ENCODE measurements around the gene HCN2. TPM values are rescaled to one million over a fixed set of nuclear protein-coding genes. Genes with fewer than 3 reads are reported as not detected.
"Not testable (repeated sequence)": the region's sequence is repeated elsewhere in the genome, so short reads cannot be mapped to it uniquely, and the experiment has no call there.

HCN2 gene
- total and polyA plus RNA-seq, 8 donors: 0.06 to 0.50 (median 0.17) TPM

DNA sequence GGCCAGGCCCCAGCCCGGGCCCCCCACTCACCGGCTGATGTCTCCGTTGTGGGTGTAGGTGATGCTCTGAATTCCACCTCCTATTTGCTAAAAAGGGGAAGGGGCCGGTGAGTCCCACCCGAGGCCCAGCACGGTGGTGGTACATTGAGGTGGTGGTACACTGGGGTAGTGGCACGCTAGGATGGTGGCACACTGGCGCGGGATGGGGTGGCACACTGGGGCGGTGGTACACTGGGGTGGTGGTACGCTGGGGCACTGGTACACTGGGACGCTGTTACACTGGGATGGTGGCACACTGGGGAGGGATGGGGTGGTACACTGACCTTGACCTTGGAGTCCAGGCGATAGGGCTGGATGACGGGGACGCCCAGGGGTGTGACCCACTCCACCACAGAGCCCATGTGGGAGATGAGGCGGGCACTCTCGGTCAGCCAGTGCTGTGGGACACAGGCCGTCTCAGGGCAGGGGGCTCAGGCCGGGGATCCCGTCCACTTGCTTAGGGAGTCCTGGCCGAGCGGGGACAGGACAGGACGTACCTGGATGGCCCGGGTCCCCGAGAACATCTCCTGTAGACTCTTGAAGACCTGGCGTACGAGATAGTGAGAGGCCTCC, 29.1 kb downstream of the HCN2 start:
- no peak for DNase-seq
- ATAC-seq: no peak
- H3K27me3 ChIP-seq: peaks cover 0 to 23% of the 10 kb centered on the region in 2 donors
- peaks cover 0 to 71% of the 10 kb centered on the region in 2 donors for H3K36me3 ChIP-seq
- H3K9me3 ChIP-seq: no peaks in the 10 kb centered on the region
- TF ChIP-seq, protein P1, sequence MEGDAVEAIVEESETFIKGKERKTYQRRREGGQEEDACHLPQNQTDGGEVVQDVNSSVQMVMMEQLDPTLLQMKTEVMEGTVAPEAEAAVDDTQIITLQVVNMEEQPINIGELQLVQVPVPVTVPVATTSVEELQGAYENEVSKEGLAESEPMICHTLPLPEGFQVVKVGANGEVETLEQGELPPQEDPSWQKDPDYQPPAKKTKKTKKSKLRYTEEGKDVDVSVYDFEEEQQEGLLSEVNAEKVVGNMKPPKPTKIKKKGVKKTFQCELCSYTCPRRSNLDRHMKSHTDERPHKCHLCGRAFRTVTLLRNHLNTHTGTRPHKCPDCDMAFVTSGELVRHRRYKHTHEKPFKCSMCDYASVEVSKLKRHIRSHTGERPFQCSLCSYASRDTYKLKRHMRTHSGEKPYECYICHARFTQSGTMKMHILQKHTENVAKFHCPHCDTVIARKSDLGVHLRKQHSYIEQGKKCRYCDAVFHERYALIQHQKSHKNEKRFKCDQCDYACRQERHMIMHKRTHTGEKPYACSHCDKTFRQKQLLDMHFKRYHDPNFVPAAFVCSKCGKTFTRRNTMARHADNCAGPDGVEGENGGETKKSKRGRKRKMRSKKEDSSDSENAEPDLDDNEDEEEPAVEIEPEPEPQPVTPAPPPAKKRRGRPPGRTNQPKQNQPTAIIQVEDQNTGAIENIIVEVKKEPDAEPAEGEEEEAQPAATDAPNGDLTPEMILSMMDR (IDR thresholded peaks at IDR 0.05): no peak
- peaks cover 0 to 4% of the 10 kb centered on the region in 2 donors for H3K4me1 ChIP-seq
- H3K4me3 ChIP-seq: no peak overlapping the region
- H3K27ac ChIP-seq: no peak overlapping the region
- intact Hi-C loops (cut with DNase I): no loop called here

DNA sequence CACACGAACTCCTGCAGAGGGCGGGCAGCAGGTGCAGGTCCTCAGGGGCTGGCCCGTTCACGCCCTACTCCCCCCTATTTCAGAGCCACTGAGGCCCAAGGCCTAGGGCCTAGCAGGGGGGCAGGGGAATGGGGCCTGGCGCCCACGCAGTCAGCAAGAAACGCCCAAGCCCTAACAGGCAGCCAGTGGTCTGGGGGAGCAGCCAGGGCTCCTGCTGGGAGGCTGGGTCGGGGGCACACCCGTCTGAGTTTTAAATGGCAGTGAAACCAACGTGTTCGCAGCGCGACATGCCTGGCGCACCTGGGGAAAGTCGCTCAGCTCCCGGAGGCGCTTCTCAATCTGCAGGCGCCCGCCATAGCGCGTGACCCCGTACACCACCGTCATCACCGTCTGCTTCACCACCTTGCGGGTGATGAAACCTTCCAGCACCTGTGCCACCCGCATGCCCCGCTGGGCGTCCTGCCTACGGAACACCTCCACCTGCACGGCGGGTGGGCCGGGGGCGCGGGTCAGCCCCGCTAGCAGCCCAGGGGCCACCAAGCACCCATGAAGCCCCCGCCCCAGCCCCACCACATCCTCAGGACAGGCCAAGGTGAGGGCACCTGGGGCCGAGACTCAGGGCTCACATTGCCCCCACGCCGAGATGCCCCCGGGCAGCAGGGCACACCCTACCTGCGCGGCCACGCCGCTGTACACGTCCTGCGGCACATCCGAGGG, 29.8 kb downstream of the HCN2 start:
- TF ChIP-seq, protein P1 (IDR thresholded peaks at IDR 0.05): no peak

DNA sequence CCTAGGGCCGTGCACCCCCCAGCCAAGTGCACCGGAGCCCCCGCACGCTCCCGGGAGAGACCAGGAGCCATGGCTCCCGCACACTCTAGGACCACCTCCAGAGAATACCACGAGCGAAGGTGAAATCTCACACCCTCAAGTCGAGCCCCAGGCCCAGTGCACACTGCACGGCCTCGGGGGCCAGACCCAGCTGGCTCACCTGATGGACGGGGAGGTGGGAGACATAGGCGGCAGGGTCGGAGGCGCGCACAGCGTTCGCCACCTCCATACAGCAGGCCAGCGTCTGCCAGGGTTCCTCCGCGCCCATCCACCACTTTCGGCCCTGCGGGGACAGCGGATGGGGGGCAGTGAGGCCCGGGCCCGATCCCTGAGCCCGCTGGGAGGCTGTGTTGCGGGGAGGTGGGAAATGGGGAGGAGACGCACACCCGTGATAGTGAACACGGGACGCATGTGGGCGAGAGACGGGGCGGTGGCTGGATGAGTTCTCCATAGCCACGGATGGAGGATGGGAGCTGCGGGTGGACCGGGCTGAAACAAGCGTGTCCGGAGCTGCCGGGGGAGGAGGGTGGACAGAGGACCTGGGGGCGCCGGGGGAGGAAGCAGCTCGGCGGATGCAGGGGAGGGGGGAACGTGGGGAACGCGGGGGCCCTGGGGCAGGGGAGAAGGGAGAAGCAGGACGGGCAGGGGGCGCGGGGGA, 30.6 kb downstream of the HCN2 start:
- Histone ChIP-seq H3K4me3 (no peak overlapping the region), H3K9me3 (no peaks in the 10 kb centered on the region), H3K27me3 (peaks cover 0 to 16% of the 10 kb centered on the region in 2 donors), H3K27ac (no peak overlapping the region), H3K36me3 (peaks cover 0 to 87% of the 10 kb centered on the region in 2 donors), H3K4me1 (peaks cover 0 to 4% of the 10 kb centered on the region in 2 donors)
- intact Hi-C loops (cut with DNase I): no loop called here
- DNase-seq (peak in 1 of 4 donors; percentile 70), ATAC-seq (no peak)
- TF ChIP-seq, protein P1 (IDR thresholded peaks at IDR 0.05): no peak

More for the DNA sequence above, 29.8 kb downstream of the HCN2 start:
- H3K9me3 ChIP-seq: no peaks in the 10 kb centered on the region
- DNase-seq: no peak
- peaks cover 0 to 4% of the 10 kb centered on the region in 2 donors for H3K4me1 ChIP-seq
- intact Hi-C loops (cut with DNase I): no loop called here
- no peak for ATAC-seq
- no peak overlapping the region for H3K4me3 ChIP-seq
- no peak overlapping the region for H3K27ac ChIP-seq
- H3K36me3 ChIP-seq: peaks cover 0 to 78% of the 10 kb centered on the region in 2 donors
- peaks cover 0 to 20% of the 10 kb centered on the region in 2 donors for H3K27me3 ChIP-seq

DNA sequence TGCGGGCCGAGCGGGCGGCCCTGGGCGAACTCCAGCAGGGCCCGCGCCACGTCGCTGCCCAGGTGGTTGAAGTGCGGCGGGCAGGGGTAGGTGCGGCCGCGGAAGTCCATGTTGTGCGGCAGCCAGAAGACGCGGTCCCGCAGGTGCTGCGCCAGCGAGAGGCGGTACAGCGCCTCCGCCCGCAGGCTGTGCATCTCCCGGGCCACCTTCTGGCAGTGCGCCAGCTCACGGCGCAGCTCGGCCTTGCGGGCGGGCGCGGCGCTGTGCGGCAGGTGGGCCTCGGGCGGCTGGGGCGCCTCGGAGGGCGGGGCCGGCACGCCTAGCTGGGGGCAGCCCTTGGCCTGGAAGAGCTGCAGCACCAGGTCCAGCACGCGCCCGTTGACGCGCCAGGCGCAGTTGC, 31.5 kb downstream of the HCN2 start:
- H3K9me3 ChIP-seq; ATAC-seq; H3K4me1 ChIP-seq; H3K4me3 ChIP-seq; intact Hi-C loops (cut with DNase I); H3K27ac ChIP-seq: not testable (repeated sequence)
- Histone ChIP-seq H3K27me3 (peaks cover 0 to 11% of the 10 kb centered on the region in 2 donors), H3K36me3 (peaks cover 0 to 96% of the 10 kb centered on the region in 2 donors)
- peak in 1 of 4 donors; percentile 71 for DNase-seq

DNA sequence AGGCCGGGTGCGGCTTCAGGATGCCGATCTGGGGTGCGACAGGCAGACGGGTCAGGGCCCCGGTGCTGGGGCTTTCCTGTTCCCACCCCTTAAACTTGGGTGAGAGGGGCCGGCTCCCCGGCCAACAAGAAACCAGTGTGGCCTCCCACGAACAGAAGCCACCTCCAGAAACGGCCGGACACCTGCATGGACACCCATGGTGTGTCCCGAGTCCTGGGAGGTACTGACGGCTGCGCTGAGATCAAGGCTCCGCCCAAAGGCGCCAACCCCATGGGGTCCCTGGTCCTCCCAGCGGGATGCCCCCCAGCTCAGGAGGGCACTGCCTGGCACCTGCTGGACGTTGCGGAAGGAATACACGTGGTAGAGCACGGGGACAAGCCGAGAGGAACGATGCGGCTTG, 32.1 kb downstream of the HCN2 start:
- intact Hi-C loops (cut with DNase I): no loop called here
- H3K4me3 ChIP-seq: no peak overlapping the region
- TF ChIP-seq, protein P1 (IDR thresholded peaks at IDR 0.05): no peak
- no peak overlapping the region for H3K27ac ChIP-seq
- ATAC-seq: no peak
- peak in 1 of 4 donors; percentile 72 for DNase-seq
- H3K36me3 ChIP-seq: peaks cover 0 to 94% of the 10 kb centered on the region in 2 donors
- no peaks in the 10 kb centered on the region for H3K4me1 ChIP-seq
- H3K9me3 ChIP-seq: no peaks in the 10 kb centered on the region
- H3K27me3 ChIP-seq: peaks cover 0 to 4% of the 10 kb centered on the region in 2 donors

Measured in left lung (tissue), 10 donors.